ENCODE data around the gene TTC28.

The TTC28 gene

GRCh38 chr22:28450109-28450508, 229.5 kb downstream of the TTC28 start:
- no peaks in the 10 kb centered on the region for H3K27me3 ChIP-seq (ENCODE audit: low read depth, low read length)
- no peaks in the 10 kb centered on the region for H3K9me3 ChIP-seq (ENCODE audit: control insufficient read depth in 1 of 2, low read length in 2 of 2)
- H3K27ac ChIP-seq (ENCODE audit: low read length) = no peak overlapping the region
- H3K36me3 ChIP-seq (ENCODE audit: control insufficient read depth in 1 of 2, insufficient read depth in 2 of 2, low read length in 2 of 2) = no peaks in the 10 kb centered on the region
- no peaks in the 10 kb centered on the region for H3K4me1 ChIP-seq (ENCODE audit: control insufficient read depth in 1 of 2, insufficient read depth in 2 of 2, low read length in 2 of 2)
- no peak overlapping the region for H3K4me3 ChIP-seq (ENCODE audit: low read depth in 1 of 2, low read length in 2 of 2)

GRCh38 chr22:28449041-28449440, 230.6 kb downstream of the TTC28 start:
- no peaks in the 10 kb centered on the region for H3K9me3 ChIP-seq (ENCODE audit: control insufficient read depth in 1 of 2, low read length in 2 of 2)
- H3K4me3 ChIP-seq (ENCODE audit: low read depth in 1 of 2, low read length in 2 of 2) = no peak overlapping the region
- no peaks in the 10 kb centered on the region for H3K4me1 ChIP-seq (ENCODE audit: control insufficient read depth in 1 of 2, insufficient read depth in 2 of 2, low read length in 2 of 2)
- H3K36me3 ChIP-seq (ENCODE audit: control insufficient read depth in 1 of 2, insufficient read depth in 2 of 2, low read length in 2 of 2) = no peaks in the 10 kb centered on the region
- no peaks in the 10 kb centered on the region for H3K27me3 ChIP-seq (ENCODE audit: low read depth, low read length)
- H3K27ac ChIP-seq (ENCODE audit: low read length) = no peak overlapping the region

DNA sequence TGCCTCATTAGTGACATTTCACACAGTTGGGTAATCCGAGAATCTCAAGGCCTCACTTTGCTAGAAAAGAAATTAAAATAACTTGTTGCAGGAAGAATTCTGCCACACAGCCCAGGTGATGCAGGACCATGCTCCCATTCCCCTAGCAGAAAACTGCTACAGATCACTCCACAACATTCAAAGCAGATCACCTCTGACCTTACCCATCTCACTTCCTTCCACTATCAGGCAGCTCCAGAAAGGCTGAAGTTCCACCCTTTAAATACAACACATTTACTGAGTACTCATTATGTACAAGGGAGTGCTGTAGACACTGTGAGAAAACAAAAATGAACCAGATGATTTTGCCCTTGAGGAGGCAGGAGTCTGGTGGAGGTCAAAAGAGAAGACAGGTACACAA, 231.0 kb downstream of the TTC28 start:
- peaks cover 0 to 2% of the 10 kb centered on the region in 2 donors for H3K4me1 ChIP-seq (ENCODE audit: control insufficient read depth in 1 of 2, insufficient read depth in 2 of 2, low read length in 2 of 2)
- H3K27ac ChIP-seq (ENCODE audit: low read length) = no peak overlapping the region
- no peak overlapping the region for H3K4me3 ChIP-seq (ENCODE audit: low read depth in 1 of 2, low read length in 2 of 2)
- H3K36me3 ChIP-seq (ENCODE audit: control insufficient read depth in 1 of 2, insufficient read depth in 2 of 2, low read length in 2 of 2) = no peaks in the 10 kb centered on the region
- no peaks in the 10 kb centered on the region for H3K27me3 ChIP-seq (ENCODE audit: low read depth, low read length)
- no peaks in the 10 kb centered on the region for H3K9me3 ChIP-seq (ENCODE audit: control insufficient read depth in 1 of 2, low read length in 2 of 2)

- Histone ChIP-seq H3K36me3 (ENCODE audit: control insufficient read depth in 1 of 2, insufficient read depth in 2 of 2, low read length in 2 of 2) (no peaks in the 10 kb centered on the region), H3K27ac (ENCODE audit: low read length) (no peak overlapping the region), H3K9me3 (ENCODE audit: control insufficient read depth in 1 of 2, low read length in 2 of 2) (no peaks in the 10 kb centered on the region), H3K27me3 (ENCODE audit: low read depth, low read length) (no peaks in the 10 kb centered on the region), H3K4me1 (ENCODE audit: control insufficient read depth in 1 of 2, insufficient read depth in 2 of 2, low read length in 2 of 2) (peaks cover 3 to 16% of the 10 kb centered on the region in 2 donors), H3K4me3 (ENCODE audit: low read depth in 1 of 2, low read length in 2 of 2) (no peak overlapping the region)
These were observed 235.0 kb downstream of the TTC28 start for GRCh38 chr22:28444659-28445058.

DNA sequence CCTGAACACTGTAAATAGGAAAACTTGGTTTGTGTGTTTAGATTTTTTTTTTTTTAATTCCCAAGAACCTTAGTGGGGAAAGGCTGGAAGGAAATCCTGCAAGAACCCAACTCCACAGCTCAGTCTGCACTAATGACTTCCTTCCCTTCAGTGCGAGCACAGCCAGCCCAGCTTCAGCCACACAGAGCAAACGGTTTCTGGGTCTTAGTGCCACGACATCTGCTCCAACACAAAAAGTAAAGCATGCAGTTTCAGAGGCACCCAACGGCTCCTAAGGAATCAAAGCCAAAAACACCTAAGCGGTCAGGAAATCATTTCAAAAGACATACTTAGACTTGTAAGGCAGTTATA, 236.1 kb downstream of the TTC28 start:
- peak overlapping the region; percentile 75 for H3K27ac ChIP-seq (ENCODE audit: low read length)
- H3K9me3 ChIP-seq (ENCODE audit: control insufficient read depth in 1 of 2, low read length in 2 of 2) = no peaks in the 10 kb centered on the region
- peaks cover 3 to 16% of the 10 kb centered on the region in 2 donors for H3K4me1 ChIP-seq (ENCODE audit: control insufficient read depth in 1 of 2, insufficient read depth in 2 of 2, low read length in 2 of 2)
- no peaks in the 10 kb centered on the region for H3K27me3 ChIP-seq (ENCODE audit: low read depth, low read length)
- H3K4me3 ChIP-seq (ENCODE audit: low read depth in 1 of 2, low read length in 2 of 2) = peak overlapping the region; percentile 80 to 81
- no peaks in the 10 kb centered on the region for H3K36me3 ChIP-seq (ENCODE audit: control insufficient read depth in 1 of 2, insufficient read depth in 2 of 2, low read length in 2 of 2)

DNA sequence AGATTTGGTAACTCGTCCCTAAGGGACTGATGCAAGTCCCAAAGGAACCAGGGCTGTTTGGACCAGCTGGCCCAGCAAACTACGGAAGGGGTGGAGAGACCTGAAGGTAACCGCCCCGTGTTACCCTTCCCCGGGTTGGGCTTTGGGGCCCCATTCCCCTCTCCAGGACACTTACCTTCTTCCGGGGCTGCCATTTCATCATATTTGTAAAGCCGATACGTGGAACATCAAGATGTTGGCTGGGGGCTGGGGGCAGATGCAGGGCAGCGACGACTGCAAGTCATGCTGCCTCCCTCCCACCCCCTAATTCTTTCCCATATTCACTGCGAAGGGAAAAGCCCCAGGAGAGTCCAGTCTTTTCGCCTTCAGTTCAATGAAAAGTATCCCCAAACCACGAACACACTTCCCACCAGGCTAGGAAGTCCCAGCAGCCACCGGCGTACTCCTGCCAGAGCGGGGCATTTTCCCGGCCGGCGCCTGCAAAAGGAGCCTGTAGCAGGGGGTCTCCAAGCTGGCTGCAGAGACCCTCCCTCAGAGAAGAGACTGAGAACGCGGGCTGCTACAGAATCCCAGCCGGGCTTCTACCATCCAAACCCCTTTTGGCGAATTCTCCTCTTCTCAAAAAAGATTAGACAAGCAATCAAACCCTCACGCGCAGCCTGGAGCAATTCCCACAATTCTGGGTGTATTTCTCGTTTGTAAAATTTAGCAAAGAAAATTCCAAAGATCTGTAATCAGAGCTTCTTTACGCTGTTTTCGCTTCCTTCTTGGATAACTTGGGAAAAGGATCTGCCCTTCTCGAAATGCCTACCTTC, 236.7 kb downstream of the TTC28 start:
- peak overlapping the region; percentile 80 to 81 for H3K4me3 ChIP-seq (ENCODE audit: low read depth in 1 of 2, low read length in 2 of 2)
- no peaks in the 10 kb centered on the region for H3K9me3 ChIP-seq (ENCODE audit: control insufficient read depth in 1 of 2, low read length in 2 of 2)
- no peaks in the 10 kb centered on the region for H3K36me3 ChIP-seq (ENCODE audit: control insufficient read depth in 1 of 2, insufficient read depth in 2 of 2, low read length in 2 of 2)
- H3K27ac ChIP-seq (ENCODE audit: low read length) = peak overlapping the region; percentile 75
- peaks cover 3 to 16% of the 10 kb centered on the region in 2 donors for H3K4me1 ChIP-seq (ENCODE audit: control insufficient read depth in 1 of 2, insufficient read depth in 2 of 2, low read length in 2 of 2)
- H3K27me3 ChIP-seq (ENCODE audit: low read depth, low read length) = no peaks in the 10 kb centered on the region

GRCh38 chr22:28442264-28442710, 237.4 kb downstream of the TTC28 start:
- no peaks in the 10 kb centered on the region for H3K9me3 ChIP-seq (ENCODE audit: control insufficient read depth in 1 of 2, low read length in 2 of 2)
- no peaks in the 10 kb centered on the region for H3K27me3 ChIP-seq (ENCODE audit: low read depth, low read length)
- peaks cover 3 to 16% of the 10 kb centered on the region in 2 donors for H3K4me1 ChIP-seq (ENCODE audit: control insufficient read depth in 1 of 2, insufficient read depth in 2 of 2, low read length in 2 of 2)
- no peaks in the 10 kb centered on the region for H3K36me3 ChIP-seq (ENCODE audit: control insufficient read depth in 1 of 2, insufficient read depth in 2 of 2, low read length in 2 of 2)
- H3K4me3 ChIP-seq (ENCODE audit: low read depth in 1 of 2, low read length in 2 of 2) = peak overlapping the region; percentile 80 to 81
- H3K27ac ChIP-seq (ENCODE audit: low read length) = peak overlapping the region; percentile 75

DNA sequence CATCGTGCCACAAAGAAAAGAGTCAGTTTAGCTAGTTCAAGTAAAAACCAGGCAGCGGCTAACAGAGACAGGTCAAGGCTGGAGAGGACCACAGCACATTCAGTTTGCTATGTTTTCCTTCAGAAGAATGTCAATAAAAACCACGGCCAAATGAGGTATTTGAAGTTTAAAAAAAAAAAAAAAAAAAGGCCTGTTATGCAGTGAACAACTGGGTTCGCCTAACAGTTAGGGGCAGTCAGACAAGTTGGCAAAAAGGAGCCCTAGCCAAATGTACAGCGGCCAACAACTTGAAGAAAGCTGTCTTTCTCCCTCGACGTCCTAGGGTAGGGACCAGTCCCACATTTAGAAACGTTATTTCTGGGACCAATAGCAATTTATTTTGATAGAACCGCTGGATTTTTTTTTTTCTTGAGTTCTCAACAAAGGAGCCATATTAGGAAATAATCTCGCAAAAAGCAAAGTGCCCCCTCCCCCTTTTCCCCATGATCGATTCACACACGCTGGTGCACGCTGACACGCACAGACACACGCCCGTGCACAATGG, 237.8 kb downstream of the TTC28 start:
- Histone ChIP-seq H3K27ac (ENCODE audit: low read length) (peak overlapping the region; percentile 58), H3K36me3 (ENCODE audit: control insufficient read depth in 1 of 2, insufficient read depth in 2 of 2, low read length in 2 of 2) (no peaks in the 10 kb centered on the region), H3K4me1 (ENCODE audit: control insufficient read depth in 1 of 2, insufficient read depth in 2 of 2, low read length in 2 of 2) (peaks cover 3 to 16% of the 10 kb centered on the region in 2 donors), H3K27me3 (ENCODE audit: low read depth, low read length) (no peaks in the 10 kb centered on the region), H3K4me3 (ENCODE audit: low read depth in 1 of 2, low read length in 2 of 2) (peak overlapping the region; percentile 80 to 81), H3K9me3 (ENCODE audit: control insufficient read depth in 1 of 2, low read length in 2 of 2) (no peaks in the 10 kb centered on the region)

DNA sequence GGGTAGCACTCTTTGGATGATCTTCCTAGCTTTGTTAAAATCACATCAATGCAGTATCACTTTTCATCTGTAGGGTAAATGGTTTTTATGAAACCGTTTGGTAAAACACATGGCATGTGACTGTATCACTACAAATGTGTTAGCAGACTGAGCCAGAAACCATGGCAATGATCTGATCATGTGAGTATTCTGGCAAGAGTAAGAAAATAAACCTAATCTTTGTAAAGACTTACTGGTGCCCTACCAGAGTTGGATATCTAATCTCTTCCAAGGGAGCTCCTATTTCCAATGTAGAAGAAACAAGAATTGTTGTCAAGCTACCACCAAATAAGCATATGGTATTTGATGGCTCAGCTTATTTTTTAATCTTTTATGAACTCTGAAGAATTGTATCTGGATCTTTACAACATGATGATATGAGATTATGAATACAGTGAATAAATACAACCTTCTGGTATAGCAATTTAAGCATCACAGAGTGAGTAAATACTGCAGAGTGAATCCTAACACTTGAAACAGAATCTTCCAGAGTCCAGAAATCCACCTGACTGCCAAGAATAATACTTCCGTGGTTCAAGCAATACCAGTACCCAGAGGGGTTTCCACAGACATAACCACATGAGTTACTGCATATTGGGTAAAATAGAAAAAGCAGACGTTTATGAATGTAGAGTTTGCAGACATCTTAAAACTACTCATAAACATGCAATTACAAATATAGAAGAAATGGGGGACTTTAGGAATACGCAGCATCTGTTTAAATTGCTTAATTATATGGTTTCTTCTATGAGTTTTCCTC, 238.8 kb downstream of the TTC28 start:
- Histone ChIP-seq H3K27ac (ENCODE audit: low read length) (no peak overlapping the region), H3K4me1 (ENCODE audit: control insufficient read depth in 1 of 2, insufficient read depth in 2 of 2, low read length in 2 of 2) (peaks cover 3 to 16% of the 10 kb centered on the region in 2 donors), H3K36me3 (ENCODE audit: control insufficient read depth in 1 of 2, insufficient read depth in 2 of 2, low read length in 2 of 2) (no peaks in the 10 kb centered on the region), H3K9me3 (ENCODE audit: control insufficient read depth in 1 of 2, low read length in 2 of 2) (no peaks in the 10 kb centered on the region), H3K4me3 (ENCODE audit: low read depth in 1 of 2, low read length in 2 of 2) (no peak overlapping the region), H3K27me3 (ENCODE audit: low read depth, low read length) (no peaks in the 10 kb centered on the region)

GRCh38 chr22:28438183-28438768, 241.4 kb downstream of the TTC28 start:
- peaks cover 0 to 16% of the 10 kb centered on the region in 2 donors for H3K4me1 ChIP-seq (ENCODE audit: control insufficient read depth in 1 of 2, insufficient read depth in 2 of 2, low read length in 2 of 2)
- no peak overlapping the region for H3K4me3 ChIP-seq (ENCODE audit: low read depth in 1 of 2, low read length in 2 of 2)
- no peak overlapping the region for H3K27ac ChIP-seq (ENCODE audit: low read length)
- no peaks in the 10 kb centered on the region for H3K27me3 ChIP-seq (ENCODE audit: low read depth, low read length)
- H3K9me3 ChIP-seq (ENCODE audit: control insufficient read depth in 1 of 2, low read length in 2 of 2) = no peaks in the 10 kb centered on the region
- no peaks in the 10 kb centered on the region for H3K36me3 ChIP-seq (ENCODE audit: control insufficient read depth in 1 of 2, insufficient read depth in 2 of 2, low read length in 2 of 2)

DNA sequence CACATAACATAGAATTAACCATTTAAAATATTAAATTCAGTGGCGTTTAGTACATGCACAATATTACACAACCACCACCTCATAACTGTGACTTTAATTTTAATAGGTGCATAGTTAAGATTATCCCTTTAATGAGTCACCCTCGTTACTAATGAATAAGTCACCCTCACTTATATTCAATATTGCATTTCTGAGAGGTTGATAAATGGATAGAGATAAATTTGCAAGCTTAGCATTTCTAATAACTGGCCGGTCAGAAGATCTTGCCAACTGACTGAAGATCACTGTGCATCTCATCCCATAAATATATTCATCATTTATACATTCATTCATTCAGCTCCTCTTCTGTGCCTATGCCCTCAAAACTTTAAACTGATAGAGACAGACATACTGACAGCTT, 243.7 kb downstream of the TTC28 start:
- H3K27ac ChIP-seq (ENCODE audit: low read length) = no peak overlapping the region
- H3K4me1 ChIP-seq (ENCODE audit: control insufficient read depth in 1 of 2, insufficient read depth in 2 of 2, low read length in 2 of 2) = peaks cover 0 to 3% of the 10 kb centered on the region in 2 donors
- H3K36me3 ChIP-seq (ENCODE audit: control insufficient read depth in 1 of 2, insufficient read depth in 2 of 2, low read length in 2 of 2) = no peaks in the 10 kb centered on the region

More for the DNA sequence above, 243.7 kb downstream of the TTC28 start:
- Histone ChIP-seq H3K27me3 (ENCODE audit: low read depth, low read length) (no peaks in the 10 kb centered on the region), H3K9me3 (ENCODE audit: control insufficient read depth in 1 of 2, low read length in 2 of 2) (no peaks in the 10 kb centered on the region), H3K4me3 (ENCODE audit: low read depth in 1 of 2, low read length in 2 of 2) (no peak overlapping the region)

All from muscle layer of duodenum (tissue), 2 donors.